ENCODE measurements around the gene MCOLN1. TPM values are rescaled to one million over a fixed set of nuclear protein-coding genes. Genes with fewer than 3 reads are reported as not detected.
A peak's percentile ranks its signal among the peaks of the same experiment; 100 is the strongest.

MCOLN1 gene
- total RNA-seq, 1 donor from 2014 or later = 20.7 TPM

- Mint-ChIP-seq H3K27me3 (ENCODE audit: low read depth) (peaks cover 3% of the 10 kb centered on the region), H3K4me3 (no peak overlapping the region), H3K27ac (no peak overlapping the region), H3K4me1 (peaks cover 11% of the 10 kb centered on the region), H3K36me3 (no peaks in the 10 kb centered on the region), H3K9me3 (no peaks in the 10 kb centered on the region)
- DNase-seq (ENCODE audit: low spot score in 2 of 2, unreplicated experiment in 2 of 2) = no peak
- no peak for TF ChIP-seq CTCF (IDR thresholded peaks at IDR 0.05; ENCODE audit: unreplicated experiment)
These were observed 29.9 kb upstream of the MCOLN1 start for GRCh38 chr19:7492558-7492957.

GRCh38 chr19:7494416-7495098 lies 27.9 kb upstream of the MCOLN1 start:
- no peak for TF ChIP-seq CTCF (IDR thresholded peaks at IDR 0.05; ENCODE audit: unreplicated experiment)
- Mint-ChIP-seq H3K9me3 (no peaks in the 10 kb centered on the region), H3K36me3 (no peaks in the 10 kb centered on the region), H3K27me3 (ENCODE audit: low read depth) (peaks cover 13% of the 10 kb centered on the region), H3K4me1 (peaks cover 5% of the 10 kb centered on the region), H3K4me3 (no peak overlapping the region), H3K27ac (peak overlapping the region; percentile 69)
- no peak for DNase-seq (ENCODE audit: low spot score in 2 of 2, unreplicated experiment in 2 of 2)

- DNase-seq (ENCODE audit: low spot score in 2 of 2, unreplicated experiment in 2 of 2) = no peak
- Mint-ChIP-seq H3K36me3 (no peaks in the 10 kb centered on the region), H3K27me3 (ENCODE audit: low read depth) (peaks cover 23% of the 10 kb centered on the region), H3K4me1 (peaks cover 2% of the 10 kb centered on the region), H3K9me3 (no peaks in the 10 kb centered on the region), H3K27ac (no peak overlapping the region), H3K4me3 (no peak overlapping the region)
- TF ChIP-seq CTCF (IDR thresholded peaks at IDR 0.05; ENCODE audit: unreplicated experiment) = no peak
These were observed 25.1 kb upstream of the MCOLN1 start for GRCh38 chr19:7497292-7497691.

- Mint-ChIP-seq H3K27me3 (ENCODE audit: low read depth) (peaks cover 27% of the 10 kb centered on the region), H3K4me3 (peak overlapping the region; percentile 67), H3K9me3 (no peaks in the 10 kb centered on the region), H3K4me1 (no peaks in the 10 kb centered on the region), H3K36me3 (no peaks in the 10 kb centered on the region), H3K27ac (no peak overlapping the region)
- TF ChIP-seq CTCF (IDR thresholded peaks at IDR 0.05; ENCODE audit: unreplicated experiment) = no peak
- DNase-seq (ENCODE audit: low spot score in 2 of 2, unreplicated experiment in 2 of 2) = peak; percentile 64 to 81
These were observed 21.5 kb upstream of the MCOLN1 start for GRCh38 chr19:7500811-7501450.

- H3K4me3 Mint-ChIP-seq = no peak overlapping the region
- peaks cover 25% of the 10 kb centered on the region for H3K27me3 Mint-ChIP-seq (ENCODE audit: low read depth)
- H3K4me1 Mint-ChIP-seq = no peaks in the 10 kb centered on the region
These were observed 19.9 kb upstream of the MCOLN1 start for GRCh38 chr19:7502552-7502951.

More at GRCh38 chr19:7502552-7502951, 19.9 kb upstream of the MCOLN1 start:
- H3K36me3 Mint-ChIP-seq = no peaks in the 10 kb centered on the region
- TF ChIP-seq CTCF (IDR thresholded peaks at IDR 0.05; ENCODE audit: unreplicated experiment) = no peak
- no peak for DNase-seq (ENCODE audit: low spot score in 2 of 2, unreplicated experiment in 2 of 2)
- no peaks in the 10 kb centered on the region for H3K9me3 Mint-ChIP-seq
- no peak overlapping the region for H3K27ac Mint-ChIP-seq

Data from mesothelial cell of epicardium (in vitro differentiated cells).